B cell (primary cell): ENCODE results near the gene TLE2.

ENCODE experiments used
- CTCF ChIP-seq: fragments of 200-600 bp; IDR thresholded peaks from one replicate; pipeline ENCODE4 v1.8.0; 2022; ENCODE audit warnings: antibody characterized with exemption, mild to moderate bottlenecking
- EZH2 ChIP-seq: IDR thresholded peaks from 2 replicates; pipeline ENCODE4 v1.6.1; 2012; ENCODE audit warnings: borderline replicate concordance, low read depth, mild to moderate bottlenecking, moderate library complexity, low read length; ENCODE audit not compliant: insufficient read depth, poor library complexity, severe bottlenecking

DNA sequence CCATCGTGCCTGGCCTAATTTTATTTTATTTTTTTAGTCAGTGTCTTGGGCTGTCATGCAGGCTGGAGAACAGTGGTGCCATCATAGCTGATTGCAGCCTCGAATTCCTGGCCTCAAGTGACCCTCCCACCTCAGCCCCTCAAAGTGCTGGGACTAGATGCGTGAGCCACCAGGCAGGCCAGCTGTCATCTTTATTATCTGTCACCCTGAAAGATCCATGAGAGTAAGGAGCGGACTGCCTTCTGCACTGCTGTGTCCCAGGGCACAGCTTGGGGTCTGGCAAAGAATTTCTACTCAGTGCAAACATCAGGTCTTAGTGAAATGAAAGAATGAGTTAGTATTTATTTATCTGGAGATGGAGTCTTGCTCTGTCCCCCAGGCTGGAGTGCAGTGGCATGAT is 42.7 kb upstream of the TLE2 start:
- TF ChIP-seq CTCF (no peak), EZH2 (no peak)
